NCI-H524 treated with DMSO at 0.1 percent for 48 hours (cell line): ENCODE data around the gene SCN8A.

ENCODE experiments used
- DNase-seq: peaks from one replicate; lab custom pipeline; 2025; lab: John Stamatoyannopoulos, UW

SCN8A gene

DNA sequence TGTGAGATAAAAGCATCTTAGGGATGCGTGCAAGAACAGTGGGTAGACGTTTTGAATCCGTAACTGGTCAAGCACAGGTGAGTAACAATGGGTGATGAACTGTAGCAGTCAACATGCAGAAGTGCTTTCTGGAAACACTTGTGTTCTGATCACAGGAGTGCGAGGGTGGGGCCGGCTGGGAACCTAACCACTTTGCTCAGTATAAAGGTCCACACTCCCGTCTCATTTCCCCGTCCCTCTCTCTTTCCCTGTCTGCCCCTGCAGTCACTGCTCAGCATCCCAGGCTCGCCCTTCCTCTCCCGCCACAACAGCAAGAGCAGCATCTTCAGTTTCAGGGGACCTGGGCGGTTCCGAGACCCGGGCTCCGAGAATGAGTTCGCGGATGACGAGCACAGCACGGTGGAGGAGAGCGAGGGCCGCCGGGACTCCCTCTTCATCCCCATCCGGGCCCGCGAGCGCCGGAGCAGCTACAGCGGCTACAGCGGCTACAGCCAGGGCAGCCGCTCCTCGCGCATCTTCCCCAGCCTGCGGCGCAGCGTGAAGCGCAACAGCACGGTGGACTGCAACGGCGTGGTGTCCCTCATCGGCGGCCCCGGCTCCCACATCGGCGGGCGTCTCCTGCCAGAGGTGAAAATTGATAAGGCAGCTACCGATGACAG lies 130.4 kb downstream of the SCN8A start:
- DNase-seq = no peak

DNA sequence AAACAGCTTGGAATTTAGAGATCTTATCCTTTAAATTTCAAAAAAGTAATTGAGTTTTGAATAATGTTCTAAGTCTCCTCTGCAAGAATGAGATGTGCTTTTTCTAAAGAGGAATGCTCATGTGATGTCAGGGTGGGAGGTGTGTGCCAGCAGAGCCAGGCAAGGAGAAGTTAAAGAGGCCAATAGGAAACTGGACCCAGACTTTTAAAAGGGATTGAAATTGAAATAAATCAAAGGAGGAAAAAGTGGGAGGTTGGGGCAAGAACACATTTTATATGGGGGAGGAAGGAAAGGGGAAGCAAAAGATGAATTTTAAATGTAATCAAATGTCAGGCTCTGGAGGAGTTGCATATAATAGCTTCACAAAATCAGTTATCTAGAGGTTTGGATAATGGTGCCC lies 131.4 kb downstream of the SCN8A start:
- no peak for DNase-seq

DNA sequence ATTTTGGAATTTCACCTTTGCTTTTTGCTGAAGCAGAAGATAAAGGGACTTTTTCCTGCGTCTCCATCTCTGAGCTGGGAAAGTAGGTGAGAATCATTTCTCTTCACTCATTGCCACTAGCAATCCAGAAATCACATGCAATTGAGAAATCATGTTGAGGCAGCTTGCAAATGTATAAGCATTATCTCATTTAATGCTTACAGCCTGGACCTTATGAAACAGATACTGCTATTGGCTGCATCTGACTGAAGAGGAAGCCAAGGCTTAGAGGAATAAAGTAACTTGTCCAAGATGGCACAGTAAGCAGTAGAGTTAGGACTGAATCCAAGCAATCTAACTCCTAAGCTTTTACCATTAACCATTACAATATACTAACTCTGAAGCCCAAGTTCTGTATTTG lies 135.1 kb downstream of the SCN8A start:
- no peak for DNase-seq

DNA sequence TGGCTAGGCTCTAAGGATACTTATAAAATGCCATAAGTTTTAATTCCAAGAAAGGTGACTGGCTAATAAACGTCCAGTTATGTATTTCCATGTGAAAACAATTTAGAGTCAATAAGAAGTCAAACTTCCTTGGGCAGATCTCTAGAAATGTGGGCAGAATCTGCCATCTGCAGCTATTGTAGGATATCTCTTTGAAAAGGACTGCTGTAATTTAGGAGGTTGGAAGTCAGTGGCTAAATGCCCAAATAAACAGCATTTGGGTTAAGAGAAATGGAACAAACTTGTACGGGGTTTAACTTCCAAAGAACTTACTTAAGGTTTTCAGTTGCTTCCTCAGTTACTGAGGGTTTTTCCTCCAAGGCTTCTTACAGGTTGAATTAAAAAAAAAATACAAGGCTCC lies 135.9 kb downstream of the SCN8A start:
- no peak for DNase-seq

DNA sequence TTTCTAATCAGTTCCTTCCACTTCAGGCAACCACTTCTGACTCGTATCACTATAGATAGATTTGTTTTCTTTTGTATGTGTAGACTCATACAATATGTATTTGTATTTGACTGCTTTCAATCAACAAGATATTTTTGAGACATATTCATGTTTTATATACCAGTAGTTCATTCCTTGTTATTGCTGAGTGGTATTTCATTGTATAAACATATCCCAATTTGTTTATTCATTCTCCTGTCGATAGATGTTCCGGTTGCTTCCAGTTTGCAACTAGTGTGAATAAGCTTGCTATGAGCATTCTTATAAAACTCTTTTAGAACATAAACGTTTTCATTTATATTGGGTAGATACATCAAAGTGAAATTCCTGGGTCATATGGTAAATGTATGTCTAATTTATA lies 138.3 kb downstream of the SCN8A start:
- no peak for DNase-seq

DNA sequence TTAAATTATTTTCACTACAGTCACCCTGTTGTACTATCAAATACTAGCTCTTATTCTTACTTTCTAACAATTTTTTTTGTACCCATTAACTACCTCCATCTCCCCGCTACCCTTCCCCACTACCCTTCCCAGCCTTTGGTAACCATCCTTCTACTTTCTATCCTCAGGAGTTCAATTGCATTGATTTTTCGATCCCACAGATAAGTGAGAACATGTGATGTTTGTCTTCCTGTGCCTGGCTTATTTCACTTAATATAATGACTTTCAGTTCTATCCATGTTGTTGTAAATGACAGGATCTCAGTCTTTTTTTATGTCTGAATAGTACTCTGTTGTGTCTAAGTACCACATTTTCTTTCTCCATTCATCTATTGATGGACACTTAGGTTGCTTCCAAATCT lies 139.7 kb downstream of the SCN8A start:
- no peak for DNase-seq

DNA sequence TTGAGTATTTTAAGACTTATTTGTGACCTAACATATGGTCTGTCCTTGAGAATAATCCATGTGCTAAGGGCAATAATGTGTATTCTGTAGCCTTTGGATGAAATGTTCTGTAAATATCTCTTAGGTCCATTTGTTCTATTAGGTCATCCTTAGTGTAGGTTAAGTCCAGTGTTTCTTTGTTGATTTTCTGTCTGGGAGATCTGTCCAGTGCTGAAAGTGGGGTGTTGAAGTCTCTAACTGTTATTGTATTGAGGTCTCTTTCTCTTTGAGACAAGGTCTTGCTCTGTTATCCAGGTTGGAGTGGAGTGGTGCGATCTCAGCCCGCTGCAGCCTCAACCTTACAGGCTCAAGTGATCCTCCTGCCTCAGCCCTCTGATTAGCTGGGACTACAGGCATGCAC lies 149.5 kb downstream of the SCN8A start:
- no peak for DNase-seq

DNA sequence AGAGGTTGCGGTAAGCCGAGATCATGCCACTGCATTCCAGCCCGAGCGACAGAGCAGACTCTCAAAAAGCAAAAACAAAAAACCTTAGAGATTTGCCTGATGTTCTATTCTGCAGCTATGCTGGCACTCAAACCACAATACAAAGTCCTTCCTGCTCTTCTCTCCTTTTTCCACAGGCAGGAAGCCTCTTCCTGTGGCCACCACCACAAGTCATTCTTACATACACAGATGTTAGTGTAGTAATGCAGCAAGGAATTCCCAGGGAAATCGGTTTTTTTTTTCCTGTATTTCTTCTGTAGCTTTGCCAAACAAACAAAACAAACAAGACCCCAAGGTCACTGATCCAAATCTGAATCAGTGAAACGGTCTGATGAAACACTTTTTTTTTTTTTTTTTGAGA lies 153.2 kb downstream of the SCN8A start:
- no peak for DNase-seq

DNA sequence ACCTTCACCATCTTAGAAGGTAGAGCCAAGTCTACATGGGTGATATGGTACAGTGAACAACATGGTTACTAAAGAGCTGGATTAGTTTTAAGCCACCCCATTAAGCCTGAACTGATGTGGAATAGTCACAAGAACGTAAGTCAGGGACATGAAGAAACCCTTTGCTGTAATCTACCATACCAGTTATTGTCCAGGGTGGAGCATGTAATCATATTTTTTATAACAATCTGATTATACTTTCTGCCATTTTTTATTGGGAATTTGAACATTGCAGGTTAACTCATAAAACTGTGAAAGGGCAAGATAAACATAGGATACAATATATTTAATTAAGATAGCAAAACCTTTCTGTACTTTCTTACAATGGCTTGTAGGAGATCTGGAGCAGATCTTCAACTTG lies 153.9 kb downstream of the SCN8A start:
- DNase-seq = no peak

DNA sequence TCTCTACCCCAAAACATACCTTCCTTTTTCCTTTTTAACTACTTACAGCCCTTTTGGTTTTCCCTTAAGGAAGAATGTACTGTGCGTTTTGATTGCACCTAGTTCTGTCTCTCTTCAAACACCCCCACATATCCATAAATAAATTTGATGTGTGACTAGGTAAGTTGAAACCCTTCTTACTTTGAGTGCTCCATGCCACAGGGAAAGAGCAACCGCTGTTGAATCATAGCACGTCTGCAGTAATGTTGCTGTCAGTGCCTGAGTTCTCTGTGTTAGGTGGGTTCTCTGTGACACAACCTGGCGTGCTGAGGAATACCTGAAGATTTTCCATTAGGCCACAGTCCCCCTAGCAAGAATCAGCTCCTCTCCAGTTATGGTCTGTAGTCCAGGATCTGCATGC lies 155.4 kb downstream of the SCN8A start:
- no peak for DNase-seq

DNA sequence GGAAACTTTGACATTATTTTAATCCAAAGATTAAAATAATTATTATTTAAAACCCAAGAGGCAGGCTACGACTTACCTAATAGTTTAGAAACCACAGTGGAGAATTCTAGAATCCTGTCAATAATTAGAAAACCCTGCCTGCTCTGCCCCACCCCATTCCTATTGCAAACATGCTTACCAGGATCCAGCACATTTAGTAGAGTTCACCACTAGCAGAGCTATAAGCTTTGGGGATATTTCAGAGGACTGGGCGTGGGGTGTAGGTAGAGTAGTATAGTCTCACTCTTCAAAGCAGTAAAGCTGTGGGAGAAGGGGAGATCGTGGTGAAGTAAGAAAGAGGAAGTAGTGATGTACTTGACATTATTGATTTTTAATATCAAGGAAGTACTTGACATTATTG lies 157.2 kb downstream of the SCN8A start:
- DNase-seq = no peak

DNA sequence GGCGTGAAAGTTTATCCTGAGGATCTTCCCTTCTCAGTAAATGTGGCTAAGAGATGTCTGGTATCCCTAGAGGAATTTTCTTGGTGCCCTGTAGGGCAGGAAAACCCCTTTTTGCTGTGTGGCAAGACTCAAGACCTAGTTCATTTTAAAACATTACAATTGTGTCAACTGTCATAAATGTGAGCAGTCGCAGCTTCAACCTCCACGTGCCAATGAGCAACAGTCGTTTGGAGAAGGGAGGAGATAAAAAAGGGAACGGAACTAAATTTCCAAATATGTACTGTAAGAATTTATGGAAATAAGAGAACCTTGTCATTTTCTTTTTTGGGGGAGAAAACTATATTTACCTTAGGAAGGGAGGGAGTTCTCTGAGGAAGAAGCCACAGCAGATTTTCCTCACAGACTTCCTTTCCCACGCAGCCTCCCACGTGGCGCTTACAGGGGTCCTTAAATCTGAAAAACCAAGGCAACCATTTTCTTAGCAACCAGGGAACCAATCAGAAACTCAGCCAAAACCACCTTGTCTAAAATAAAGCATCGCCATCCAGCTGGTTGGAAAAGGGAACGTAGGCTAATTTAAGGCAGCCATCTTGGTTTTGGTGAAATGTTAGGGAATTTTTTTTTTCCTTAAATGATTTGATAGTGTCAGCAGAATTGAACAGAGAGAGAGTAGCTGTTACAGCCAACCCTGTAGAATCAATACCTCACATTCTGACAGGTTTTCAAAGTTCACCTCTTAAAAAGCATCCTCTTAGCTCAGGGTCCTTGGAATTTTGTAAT lies 158.4 kb downstream of the SCN8A start:
- DNase-seq = no peak

DNA sequence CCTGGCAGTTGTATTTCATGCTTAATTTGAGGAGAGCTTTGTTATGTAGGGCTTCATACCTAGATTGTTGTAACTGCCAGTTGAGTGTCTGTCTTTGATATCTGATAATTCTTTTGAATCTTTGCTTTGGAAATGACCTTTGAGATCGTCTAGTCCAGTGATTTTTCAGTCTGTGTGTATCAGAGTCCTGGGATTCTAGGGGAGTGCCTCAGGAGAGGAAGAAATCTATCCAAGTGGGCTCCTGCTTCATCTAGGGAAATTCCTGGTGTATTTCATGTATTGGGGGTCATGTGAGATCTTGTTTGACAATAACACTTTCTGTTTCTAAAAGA lies 158.9 kb downstream of the SCN8A start:
- DNase-seq = no peak

DNA sequence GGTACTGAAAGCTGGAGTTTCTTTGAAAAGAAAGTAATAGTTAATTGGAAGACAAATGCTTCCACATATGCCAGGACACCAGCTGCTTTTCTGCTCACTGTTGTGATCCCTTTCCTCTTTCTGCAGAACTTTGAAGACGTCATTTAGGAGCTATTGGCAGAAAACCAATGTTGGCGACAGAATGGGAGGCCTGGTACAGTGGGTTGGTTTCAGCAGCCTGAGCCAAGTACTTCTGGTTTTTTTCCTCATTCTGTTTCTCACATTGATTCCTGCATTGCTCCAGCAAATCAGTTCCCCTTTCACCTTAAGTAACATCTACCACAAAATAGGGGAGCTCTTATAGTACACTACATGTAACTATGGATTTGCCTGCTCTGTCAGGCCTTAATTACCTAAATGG lies 160.6 kb downstream of the SCN8A start:
- DNase-seq = no peak

DNA sequence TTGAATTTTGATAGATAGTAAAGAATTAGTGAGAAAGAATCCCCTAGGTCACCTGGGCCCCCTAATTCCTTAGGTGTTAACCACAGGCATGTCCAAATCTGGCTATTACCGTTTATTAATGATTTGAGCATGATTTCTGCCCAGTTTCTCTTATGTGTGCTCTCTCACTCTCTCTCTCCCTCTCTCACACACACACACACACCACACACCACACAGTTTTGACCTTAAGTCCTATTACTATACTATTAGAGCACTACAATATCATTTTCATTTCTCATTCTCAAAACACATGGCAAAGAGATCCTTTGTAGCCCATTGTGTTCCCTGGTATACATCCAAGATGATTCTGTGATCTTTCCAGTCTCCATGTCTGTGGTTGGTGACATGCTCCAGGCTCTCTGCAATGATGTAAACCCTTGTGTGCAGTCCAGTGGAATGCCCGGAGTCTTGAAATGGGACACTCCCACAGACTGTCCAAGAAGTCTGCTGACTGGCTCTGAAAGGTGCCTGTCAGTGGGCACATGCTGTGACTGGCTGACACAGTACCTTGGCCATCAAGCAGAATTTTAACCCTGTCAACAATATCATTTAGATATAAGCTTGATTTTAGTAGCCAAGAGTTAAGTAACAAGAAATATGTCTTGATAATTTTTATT lies 161.3 kb downstream of the SCN8A start:
- no peak for DNase-seq

DNA sequence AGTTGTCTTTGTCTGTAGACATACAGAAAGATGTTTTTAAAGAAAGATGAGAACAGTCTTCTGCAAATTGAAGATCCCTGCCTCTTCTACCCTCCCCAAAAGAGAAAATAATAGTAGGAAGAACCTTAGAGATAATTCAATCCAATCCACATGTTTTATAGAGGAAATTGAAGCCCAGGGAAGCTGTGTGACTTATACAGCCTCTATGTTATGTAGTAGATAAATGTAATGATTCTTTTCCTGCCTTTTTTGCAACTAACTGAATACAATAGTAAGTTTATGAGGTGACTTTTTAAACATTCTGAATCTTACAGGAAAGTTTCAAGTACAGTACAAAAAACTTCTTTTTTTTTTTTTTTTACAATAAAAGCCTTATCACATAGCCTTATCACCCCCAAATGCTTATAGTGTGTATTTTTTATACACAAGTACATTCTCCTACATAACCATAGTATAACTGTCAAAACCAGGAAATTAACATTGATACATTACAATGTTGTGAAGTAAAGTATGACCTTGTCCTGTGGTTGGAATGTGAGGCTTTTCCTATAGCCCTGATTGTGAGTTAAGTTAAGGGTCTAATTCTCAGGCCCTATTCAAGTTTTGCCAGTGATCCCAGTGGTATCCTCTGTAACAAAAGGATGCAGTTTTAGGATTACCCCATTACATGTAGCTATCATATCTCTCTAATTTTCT lies 163.1 kb downstream of the SCN8A start:
- no peak for DNase-seq

DNA sequence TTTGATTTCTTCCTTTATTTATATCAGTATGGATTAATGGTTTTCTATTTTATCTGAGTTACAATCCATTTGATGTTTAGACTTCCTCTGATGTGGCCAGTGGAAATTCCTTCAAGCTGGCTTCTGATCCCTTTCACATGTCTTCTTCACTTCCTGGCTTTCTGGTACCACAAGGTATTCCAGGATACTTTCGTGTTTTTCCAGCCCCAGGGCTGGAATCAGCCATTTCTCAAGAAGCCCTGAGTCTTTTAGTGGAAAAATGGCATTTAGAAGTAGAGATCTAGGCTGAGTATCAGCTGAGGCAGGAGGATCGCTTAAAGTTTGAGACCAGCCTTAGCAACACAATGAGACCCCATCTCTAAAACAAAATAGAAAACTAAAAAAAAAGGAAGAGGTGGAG lies 164.2 kb downstream of the SCN8A start:
- DNase-seq = no peak

DNA sequence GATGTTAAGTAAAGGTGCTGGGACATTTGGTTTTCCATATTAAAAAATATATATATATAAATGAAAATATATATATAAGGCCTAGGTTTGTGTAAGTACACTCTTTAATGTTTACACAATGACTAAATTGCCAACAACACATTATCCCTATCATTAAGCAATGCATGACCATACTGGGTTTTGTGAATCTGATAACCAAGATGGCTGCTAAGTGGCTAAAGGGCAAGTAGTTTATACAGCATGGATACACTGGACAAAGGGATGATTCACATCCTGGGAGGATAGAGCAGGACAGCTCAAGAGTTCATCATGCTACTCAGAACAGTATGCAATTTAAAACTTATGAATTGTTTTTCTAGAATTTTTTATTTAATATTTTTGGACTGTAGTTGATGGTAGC lies 168.1 kb downstream of the SCN8A start:
- DNase-seq = no peak

DNA sequence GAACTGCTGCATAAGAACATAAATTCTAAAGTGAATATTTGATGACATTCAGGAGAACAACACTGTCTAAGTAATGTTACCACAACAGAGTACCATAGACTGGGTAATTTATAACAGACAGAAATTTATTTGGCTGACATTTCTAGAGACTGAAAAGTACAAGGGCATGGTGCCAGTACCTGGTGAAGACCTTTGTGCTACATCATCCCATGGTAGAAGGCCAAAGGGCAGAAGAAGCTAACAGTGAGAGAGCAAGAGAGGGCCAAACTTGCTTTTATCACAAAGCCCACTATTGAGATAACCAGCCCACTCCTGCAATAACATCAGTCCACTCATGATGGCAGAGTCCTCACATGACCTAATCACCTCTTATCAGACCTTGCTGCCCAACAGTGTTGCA lies 168.7 kb downstream of the SCN8A start:
- DNase-seq = no peak

DNA sequence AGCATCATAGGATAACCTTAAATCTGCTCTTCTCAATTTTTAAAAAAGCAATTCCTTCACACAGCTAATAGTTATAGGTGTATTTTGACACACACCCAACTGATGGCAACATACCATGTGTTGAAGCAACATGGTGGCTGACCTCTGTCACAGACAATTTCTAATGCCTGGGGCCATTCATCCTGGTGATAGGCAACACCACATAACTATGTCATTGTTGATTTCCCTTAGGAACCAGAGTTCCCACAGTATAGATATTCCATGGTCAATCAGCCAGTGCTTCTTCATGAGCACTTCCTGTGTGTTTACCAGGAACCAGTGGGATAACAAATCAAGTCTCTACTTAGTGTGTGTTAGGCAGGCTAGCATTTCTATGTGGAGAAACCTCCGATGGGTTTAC lies 169.2 kb downstream of the SCN8A start:
- DNase-seq = no peak

DNA sequence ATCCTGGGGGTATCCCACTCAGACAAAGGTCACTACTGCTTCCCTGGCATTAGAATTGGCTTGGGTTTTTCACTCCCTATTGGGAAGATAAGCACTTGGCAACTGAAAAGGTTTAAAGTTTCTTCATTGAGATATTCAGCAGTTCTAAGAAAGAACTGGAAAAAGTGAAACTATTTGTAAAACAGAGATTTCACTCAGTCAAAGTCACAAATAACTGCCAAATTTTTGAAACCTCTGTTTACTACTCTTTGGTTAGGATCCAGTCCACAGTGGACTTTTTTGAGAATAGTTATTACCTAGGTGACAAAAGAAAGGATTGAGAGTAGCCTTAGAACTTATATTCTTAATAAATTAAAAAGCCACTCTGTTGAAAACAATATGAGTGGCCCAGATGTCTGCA lies 172.7 kb downstream of the SCN8A start:
- DNase-seq = no peak

DNA sequence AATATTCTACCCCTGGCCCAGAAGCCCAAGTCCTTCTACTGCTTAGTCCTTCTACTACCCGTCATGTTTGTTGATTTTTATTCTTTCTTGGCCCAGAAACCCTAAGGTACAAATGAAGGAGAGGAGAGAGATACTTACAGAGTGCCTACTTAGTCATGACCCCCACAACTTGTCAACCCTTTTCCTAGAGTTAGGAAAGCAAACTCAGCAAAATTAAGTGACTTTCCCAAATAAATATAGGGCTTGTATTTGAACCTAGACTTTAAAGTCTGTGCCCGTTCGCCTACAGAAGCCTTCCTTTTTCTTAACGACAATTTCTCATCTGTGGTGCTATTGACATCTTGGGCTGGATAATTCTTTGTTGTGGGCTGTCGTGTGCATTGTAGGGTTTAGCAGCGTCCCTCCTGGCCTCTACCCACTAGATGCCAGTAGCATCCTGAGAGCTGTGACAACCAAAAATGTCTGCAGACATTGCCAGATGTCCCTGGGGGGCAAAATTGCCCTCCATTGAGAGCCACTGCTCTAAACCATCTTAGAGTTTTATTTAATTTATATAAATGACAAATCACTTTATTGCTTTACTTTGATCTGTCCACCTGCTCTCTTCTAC lies 175.1 kb downstream of the SCN8A start:
- no peak for DNase-seq

DNA sequence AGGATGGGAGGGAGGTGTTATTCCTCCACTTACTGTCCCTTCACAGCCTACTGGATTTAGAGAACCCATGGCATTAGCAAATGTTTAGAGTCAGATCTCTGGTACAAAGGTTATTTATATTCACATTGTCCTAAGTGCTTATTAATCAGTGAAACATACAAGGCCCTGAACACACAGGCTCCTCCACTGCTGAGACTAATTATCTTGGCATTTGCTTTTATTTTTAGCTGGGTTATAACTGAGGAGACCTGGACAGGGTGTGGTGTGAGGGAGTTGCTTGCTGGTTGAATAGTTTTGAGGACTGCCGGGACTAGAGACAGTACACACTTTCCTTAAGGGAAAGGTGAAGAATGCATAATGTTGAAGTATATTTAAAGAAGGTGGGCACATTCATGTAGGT lies 180.0 kb downstream of the SCN8A start:
- no peak for DNase-seq
